GM04503 (cell line): Measurements from ENCODE around the gene KCNJ12.
"Not testable (repeated sequence)": the region's sequence is repeated elsewhere in the genome, so short reads cannot be mapped to it uniquely, and the experiment has no call there.

ENCODE experiments used
- DNase-seq: peaks from one replicate; pipeline ENCODE4 v3.0.0-alpha.2; 2012; ENCODE audit warnings: low read depth

Gene KCNJ12

DNA sequence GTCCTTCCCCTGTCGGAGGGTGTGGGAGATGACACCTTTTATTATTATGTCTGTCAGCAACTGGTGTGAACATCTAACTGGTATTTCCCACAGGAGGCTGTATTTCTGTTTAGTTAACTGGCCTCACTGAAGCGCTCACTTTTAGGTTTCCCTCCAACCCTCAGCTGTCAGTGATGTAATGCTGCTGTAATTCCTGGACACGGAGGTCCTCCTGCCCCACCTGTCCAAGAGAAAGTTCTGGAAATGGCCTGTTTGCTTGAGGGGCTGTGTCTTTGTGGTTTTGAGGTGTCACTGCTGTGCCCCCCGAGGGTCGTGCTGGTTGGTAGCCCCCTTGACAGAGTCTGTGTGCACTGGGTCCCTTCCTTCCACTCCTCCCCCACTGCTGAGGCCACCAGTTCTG is 11.5 kb downstream of the KCNJ12 start:
- DNase-seq, result no peak

DNA sequence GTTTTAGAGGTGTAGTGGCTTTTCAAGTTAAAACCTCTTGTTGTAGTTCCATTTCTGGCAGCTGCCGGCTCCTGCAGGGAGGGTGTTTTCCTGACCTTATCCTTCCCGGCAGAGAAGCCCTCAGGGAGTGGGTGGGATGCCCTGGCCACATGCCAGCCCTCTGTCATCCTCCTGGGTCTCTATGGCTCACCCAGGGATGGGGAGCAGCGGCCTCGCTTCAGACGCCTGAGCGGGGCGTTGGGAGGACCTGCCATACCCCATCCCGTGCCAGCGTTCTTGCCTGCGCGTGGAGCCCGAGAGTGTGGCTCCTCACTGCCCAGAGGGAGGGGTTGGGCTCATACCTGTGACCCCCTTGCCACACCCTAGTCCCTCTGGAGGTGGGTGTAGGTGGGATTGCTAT is 11.9 kb downstream of the KCNJ12 start:
- DNase-seq, result no peak

DNA sequence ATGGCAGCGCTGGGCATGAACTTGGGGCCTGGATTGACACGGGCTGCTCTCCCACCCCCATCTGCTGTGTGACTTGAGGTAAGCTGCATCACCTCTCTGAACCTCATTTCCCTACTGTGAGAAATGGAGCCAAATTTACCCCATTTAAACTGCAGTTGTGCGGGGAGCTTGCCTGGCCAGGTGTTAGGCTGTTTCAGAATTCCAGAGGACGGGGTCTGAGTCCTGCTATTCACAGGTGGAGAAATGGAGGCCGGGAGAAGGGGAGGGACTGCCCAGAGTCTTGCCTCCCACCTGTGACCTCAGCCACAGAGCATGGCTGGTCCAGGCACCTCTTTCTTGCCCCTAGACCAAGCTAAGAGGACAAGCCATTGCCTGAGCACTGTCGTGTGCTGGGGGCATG is 12.8 kb downstream of the KCNJ12 start:
- DNase-seq, result no peak

DNA sequence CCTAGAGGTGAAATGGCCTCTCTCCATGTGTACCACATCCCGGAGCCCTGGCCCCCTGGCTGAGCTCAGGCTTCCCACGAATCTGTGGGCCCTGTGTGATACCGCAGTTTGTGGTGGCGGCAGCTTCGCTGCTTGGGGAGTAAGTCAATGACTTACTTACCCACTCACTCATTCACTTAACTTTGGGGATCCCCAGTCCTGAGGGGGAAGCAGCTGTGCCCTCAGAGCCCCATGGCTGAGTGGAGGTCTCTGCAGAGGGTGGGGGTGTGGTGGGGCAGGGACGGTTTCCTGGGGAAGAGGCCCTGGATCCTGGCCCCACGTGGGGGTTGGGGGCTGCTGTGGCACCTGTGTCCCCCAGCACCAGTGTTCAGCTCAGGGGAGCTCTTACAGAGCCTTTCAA is 13.2 kb downstream of the KCNJ12 start:
- no peak for DNase-seq

DNA sequence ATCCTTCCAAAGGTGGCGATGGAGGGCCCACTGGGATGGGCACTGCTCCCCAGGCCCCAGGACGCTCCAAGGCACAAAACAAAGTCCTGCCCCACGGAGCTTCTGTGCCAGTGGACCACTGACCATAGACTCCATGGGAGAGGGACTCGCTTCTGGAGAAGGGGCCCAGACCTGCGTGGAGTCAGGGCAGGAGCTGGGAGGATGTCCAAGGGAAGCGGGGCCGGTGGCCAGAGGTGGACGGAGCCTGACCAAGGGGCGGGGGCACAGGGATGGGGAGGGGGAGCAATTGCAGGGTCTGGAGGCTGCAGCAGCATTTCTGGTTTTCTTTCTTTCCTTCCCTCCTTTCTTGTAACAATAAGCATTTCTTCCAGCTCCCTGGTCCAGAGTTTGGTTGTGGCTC is 14.1 kb downstream of the KCNJ12 start:
- no peak for DNase-seq

DNA sequence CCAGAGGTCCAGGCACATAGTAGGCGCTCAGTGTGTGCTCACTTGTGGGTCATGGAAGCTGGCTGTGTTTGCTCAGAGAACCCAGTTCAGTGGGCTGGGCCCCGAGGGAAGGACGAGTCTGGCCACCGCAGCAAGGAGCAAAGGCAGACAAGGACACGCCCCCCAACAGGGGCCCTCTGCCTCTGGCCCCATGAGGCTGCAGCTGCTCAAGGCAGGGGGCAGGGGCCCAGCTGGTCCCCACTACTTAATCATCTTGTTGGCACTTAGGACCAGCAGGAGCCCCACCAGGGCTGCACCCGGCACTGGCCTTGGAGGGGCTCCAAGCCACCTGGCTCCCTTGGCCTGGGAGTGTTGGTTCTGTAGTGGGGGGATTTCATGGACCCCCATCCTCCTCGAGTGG is 16.1 kb downstream of the KCNJ12 start:
- DNase-seq, result no peak

DNA sequence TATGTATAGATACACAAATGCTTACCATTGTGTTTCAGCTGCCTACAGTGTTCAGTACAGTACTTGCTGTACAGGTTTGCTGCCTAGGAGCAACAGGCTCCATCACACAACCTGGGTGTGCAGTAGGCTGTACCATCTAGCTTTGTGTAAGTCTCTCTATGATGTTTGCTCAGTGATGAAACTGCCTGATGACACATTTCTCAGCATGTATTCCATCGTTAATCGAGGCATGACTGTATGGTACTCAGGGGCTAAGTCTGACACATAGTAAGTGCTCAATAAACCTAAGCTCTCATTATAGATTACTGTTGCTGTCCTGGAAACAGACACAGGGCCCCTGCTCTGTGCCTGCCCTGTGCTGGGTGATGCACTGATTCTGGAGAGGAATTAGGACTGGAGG is 18.1 kb downstream of the KCNJ12 start:
- DNase-seq, result no peak

DNA sequence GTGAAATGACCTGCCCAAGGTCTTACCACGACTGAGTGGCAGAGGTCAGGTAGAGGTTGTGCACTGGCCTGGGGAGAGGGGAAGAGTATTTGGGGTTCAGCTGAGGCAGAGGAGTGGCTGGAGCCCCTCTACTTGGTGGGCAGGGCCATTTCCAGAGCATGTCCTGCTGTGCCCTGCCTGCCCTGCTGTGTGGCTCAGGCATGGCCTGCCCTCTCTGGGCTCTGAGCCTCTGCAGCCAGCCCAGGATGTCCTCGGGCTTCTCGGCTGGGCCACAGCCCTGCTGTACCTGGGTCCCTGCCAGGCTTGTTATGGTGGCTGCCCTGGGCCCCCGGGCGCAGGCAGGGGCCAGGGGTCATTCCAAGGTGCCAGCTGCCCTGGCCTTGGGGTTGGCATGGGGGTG is 19.6 kb downstream of the KCNJ12 start:
- no peak for DNase-seq

DNA sequence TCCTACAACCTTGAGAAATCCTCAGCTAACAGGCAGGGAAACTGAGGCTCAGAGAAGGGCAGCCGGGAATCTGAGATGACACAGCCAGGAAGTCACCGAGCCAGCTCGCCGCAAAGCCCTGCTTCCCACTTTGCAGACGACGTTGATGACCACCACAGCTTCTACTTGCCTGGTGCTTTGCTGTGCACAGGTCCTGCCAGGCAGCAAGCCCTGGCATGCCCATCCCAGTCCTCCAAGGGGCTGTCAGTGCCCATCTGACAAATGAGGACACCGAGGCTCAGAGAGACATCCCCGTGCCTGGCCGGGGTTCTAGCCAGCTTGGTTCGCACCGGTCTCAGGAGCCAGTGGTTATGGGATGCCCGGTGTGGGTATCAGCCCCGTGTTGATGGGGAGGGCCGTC is 20.1 kb downstream of the KCNJ12 start:
- DNase-seq, result no peak

DNA sequence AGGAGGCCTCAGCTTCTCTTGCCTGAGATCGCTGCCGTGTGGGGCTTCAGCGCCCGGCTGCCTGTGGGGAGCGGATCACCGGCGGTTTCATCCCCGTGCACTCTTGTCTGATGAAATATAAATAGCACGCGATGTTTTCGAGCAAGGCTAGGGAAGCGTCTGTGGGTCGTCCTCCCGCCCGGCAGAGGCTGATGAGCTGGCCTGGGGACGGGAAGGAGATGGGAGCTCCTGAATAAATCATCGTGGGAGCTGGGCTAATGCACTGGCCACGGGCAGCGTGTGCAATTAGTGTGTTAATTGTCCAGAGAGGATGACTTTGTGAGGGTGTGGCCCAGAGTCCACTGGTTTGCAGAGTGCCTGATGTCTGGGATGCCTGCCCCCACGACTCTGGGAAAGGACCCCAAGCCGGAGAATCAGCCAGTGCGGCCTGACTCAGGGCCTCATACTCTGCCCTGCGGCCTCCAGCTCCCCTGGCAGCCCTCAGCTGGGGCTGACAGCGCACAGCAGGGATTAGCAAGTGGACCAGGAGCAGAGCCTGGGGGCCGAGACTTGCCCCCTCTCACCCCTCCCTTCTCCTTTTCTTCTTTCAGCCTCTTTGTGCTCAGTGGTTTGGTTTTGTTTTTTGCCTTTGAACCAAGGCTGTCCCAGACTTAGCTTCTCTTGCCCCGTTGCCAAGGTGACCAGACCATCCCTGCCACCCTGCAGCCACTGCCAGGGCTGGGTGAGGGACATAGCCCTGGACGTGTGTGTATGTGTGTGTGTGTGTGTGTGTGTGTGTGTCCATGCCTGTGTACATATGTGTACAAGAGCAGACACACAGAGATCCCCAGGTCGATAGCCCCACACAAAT is 21.4 kb downstream of the KCNJ12 start:
- DNase-seq, result peak; percentile 53

DNA sequence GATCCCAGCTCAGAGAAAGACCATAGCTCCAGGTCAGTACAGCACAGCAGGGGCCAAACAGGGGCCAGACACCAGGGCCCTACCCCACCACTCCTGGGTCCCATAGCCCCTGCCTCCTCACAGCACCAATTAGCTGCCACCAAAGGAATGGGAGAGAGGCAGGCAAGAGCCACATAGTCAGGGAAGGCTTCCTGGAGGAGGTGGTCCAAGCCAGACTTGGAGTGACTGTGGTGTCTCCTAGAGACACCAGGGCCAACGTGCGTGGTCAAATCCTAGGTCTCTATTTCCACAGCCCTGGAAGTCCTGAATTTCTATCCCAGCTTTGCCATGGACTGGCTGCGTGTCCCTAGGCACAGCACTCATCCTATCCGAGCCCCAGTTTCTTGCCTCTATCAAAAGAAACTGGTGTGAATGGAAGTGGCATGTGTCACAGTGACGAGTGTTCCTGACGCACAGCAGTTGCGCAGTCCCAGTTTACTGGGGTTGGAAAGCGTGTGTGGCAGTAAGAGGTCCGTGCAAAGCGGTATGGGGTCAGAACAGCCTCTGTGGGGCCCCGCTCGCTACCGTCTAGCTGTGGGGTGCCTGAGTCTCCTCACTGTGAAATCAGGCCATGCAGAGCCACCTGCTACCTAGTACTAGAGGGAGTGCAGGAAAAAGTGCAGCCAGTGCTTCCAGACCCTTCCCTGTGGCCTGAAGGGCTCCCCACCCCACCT is 23.5 kb downstream of the KCNJ12 start:
- no peak for DNase-seq

DNA sequence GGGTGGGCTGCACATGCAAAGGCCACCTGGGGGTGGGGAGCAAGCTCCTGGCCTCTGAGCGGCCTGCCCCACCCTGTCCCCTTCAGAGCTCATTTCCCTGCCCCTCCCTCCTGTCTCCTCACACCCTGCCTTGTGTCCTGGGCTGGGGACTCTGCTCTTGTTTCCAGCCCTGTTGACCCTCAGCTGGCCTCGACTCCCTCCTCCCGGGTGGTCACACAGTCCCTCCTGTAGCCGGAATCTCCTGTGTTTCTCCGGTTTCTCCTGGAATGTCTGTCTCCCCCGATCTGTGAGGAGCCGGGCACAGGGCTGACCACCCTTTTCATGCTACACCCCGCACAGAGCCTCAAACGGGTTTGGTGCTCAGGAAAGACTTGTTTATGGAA is 24.0 kb downstream of the KCNJ12 start:
- DNase-seq, result not testable (repeated sequence)

DNA sequence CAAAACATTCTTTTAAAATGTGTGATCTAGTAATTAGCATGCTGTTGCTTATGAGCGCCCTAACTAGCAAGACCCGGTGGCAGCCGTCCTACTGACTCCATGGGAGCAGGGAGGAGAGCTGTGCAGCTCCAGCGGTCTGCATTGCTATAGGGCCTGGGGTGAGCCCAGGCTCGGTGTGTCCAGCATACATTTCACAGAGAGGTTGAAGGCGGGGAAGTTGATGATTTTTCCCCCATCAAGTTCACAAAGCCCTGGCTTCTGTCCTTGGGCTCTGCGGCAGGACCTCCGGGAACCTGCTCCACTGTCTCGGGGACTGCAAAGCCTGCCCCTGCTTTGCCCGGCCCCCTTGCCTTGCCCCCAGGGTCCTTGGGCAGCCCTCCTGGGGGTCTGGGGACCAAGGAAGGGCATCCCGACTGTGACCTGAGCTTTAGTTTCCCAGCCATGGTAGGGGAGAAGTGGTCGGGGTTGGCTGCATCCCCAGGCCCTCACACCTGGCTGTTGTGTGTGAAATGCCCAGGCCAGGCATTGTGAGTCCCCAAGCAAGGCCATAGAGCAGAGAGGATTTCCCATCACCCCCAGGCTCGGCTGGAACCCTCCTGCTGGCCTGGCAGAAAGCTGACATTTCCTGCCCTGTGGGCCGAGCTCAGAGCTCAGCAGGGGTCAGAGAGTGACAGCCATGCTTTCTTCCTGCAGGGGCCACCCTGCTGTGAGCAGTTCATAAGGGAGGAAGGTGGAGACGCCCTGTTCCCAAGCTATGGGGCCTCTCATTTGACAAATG is 24.8 kb downstream of the KCNJ12 start:
- DNase-seq, result no peak

DNA sequence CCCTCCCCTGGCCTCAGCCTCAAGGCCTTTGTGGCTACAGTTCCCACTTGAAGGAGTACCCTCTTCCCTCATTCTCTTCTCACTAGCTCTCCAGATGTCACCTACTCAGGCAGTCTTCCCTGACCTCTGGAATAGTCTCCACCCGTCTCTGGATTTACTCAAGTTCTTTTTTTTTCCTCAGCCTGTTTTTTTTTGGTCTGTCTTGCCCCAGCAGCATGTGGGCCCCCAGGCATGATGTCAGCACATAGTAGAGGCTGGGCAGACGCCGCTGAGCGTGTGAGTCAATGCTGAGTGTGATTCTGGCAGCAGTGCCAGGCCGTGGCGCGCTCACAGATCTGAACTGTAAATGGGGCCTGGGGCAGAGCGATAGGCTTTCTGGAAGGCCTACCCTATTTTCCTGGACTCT is 26.0 kb downstream of the KCNJ12 start:
- DNase-seq, result peak; percentile 78

DNA sequence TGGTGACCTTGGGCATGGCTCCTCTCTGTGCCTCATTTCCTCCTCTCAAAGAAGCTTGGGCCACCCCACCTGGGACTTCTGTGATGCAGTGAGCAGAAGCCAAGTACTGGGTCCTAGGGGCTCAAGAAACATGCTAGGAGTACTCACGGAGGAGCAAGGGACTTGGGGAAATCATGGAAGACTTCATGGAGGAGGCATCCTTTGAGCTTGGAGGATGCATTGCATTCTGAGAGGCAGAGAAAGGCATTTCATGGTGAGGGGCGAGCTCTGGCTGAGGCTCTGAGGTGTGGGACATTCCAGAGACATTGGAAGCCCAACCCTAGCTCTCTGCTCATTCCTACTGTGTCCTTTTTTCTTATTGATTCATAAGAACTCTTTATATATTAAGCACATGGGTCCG is 26.8 kb downstream of the KCNJ12 start:
- not testable (repeated sequence) for DNase-seq

DNA sequence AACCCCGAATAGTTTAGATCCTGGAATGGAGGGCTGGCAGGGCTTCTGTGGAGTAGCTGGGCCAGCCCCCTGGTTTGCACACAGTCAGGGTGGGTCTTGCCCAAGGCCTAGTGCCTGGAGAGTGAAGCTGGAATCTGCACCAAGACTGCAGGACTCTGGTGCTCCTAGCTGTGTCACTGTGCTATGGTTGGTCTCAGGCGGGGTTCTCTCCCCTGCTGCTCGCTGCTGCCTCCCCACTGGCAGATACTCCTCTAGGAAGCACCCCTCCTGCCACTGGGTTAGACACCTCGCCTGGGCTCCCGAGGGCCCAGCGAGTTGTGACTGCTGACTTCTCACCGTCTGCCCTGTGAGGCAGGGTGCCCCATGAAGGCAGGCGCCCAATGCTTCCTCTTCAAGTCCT is 27.9 kb downstream of the KCNJ12 start:
- not testable (repeated sequence) for DNase-seq

DNA sequence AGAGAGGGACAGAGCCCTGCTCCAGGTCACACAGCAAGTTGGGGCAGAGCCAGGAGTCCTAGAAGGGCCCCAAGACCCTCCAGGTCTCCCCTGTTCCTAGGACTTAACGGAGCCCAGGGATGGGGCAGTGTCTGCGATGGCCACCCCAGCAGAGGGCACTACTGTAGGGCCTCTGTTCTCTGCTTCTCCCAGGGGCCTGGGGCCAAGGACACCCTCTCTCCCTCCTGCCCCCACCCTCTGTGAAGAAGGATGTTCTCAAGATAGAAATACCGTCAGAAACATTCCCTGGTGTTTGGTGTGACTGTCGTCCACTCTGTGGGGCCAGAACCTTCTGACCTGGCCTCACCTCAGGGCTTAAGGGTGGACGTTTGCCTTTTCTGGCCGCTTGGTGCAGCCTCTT is 28.4 kb downstream of the KCNJ12 start:
- DNase-seq, result not testable (repeated sequence)

DNA sequence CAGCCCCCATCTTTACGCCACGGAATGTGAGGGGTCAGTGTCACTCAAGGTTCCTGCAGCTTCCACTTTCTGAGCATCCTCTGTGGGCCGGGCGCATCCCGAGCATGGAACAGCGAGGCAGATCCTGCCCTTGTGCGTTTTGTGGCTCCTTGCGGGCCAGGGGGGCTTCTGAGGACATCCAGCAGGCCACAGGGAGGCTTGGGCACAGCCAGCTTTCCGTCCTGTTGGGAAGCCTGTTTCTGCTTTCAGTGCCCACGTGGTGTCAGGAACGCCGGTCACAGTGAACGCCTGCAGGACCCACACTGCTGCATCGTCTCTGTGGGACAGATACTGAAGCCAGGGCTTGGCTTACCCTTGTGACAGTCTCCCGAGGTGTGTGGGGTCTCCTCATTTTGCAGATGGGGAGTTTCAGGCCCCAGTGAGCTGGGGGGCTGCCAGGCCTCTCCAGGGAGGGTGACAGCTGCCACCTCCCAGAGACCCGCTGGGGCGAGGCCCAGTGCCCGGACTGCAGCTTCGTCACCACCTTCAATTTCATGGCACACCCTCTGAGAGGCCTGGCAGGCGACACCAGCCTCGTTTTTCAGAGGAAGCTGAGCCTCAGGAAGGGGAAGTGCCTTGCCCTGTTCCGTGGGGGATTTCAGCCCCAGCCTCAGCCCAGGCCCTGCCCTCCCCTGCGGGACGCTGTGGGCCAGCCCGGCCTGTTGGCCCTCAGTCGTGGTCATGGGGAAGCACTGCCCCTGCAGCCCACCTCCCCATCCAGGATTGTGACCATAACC is 29.0 kb downstream of the KCNJ12 start:
- not testable (repeated sequence) for DNase-seq

DNA sequence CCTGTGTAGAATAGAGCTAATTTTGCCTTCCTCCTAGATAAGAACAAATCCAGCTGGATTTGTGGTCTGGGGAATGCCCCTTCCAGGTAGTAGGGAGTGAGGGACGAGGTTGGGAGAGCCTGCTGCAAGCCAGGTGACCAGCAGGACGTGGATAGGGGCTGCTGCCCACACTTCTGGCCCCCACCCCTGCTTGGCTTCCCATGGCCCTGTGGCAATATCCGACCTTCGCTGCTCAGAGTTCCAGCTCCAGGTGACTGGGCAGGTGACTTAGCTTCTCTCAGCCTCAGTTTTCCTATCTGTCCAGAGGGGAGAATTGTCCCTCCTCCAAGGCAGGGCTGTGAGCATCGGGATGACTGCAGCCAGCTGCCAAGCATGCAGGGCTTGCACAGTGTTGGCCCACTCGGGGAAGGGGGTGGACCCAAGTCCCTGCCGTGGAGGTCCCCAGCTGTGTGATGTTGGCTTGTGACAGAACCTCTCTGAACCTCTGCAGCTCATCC is 29.8 kb downstream of the KCNJ12 start:
- DNase-seq, result not testable (repeated sequence)

DNA sequence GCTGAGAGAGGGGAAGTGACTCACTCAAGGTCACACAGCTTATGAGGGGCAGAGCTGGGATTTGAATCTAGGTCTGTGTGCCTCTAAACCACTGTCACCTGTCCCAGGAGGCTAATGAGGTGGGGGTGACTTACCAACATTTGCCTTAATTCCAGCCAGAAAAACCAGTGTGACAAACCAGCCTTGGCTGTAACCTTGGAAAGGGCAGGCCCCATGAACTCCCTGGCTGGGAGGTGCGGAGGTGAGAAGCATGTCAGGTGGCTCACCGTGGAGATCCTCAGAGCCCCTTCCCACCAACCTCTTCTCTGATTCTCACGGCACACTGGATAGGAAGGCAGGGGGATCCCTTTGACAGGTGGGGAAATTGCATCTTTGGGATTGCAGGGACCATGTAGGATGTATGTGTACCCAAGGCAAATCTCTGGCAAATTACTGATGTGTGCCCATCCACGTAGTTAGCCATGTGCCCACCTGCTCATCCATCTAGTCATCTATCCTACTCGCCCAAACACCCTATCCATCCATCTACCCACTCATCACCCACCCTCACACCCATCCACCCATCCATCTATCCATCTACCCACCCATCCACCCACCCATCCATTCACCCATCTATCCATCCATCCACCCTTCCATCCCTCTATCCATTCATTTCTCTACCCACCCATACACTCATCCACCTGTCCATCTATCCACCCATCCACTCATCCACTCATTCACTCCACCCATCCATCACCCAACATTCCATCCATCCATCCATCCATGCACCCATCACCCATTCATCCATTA is 30.7 kb downstream of the KCNJ12 start:
- not testable (repeated sequence) for DNase-seq

DNA sequence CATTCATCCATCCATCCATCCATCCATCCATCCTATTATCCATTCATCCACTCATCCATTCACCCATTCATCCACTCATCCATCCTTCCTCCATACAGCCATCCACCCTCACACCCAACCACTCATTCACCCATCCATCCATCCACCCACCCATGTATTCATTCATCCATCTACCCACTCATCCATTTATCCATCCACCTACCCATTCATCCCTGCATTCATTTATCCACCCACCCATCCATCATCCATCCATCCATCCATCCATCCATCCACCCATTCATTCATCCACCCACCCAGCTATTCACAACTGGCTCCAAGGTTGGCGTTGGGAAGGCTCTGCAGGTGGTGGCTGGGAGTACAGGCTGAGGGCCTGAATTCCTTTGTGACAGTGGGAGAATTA is 31.6 kb downstream of the KCNJ12 start:
- DNase-seq, result not testable (repeated sequence)
